GM03348 (cell line): Measurements from ENCODE around the gene UGT1A4.

Source experiments
- DNase-seq: peaks from one replicate; pipeline ENCODE4 v3.0.0; 2012; ENCODE audit warnings: low spot score

Gene UGT1A4

GRCh38 chr2:233791151-233791882, 72.8 kb downstream of the UGT1A4 start:
- no peak for DNase-seq

GRCh38 chr2:233791883-233792329, 73.4 kb downstream of the UGT1A4 start:
- DNase-seq = no peak

GRCh38 chr2:233792720-233793119, 74.2 kb downstream of the UGT1A4 start:
- no peak for DNase-seq

GRCh38 chr2:233793465-233794127, 75.1 kb downstream of the UGT1A4 start:
- DNase-seq = no peak

GRCh38 chr2:233794128-233794658, 75.7 kb downstream of the UGT1A4 start:
- DNase-seq = no peak

GRCh38 chr2:233795735-233796171, 77.2 kb downstream of the UGT1A4 start:
- no peak for DNase-seq

GRCh38 chr2:233796254-233796653, 77.7 kb downstream of the UGT1A4 start:
- no peak for DNase-seq

- no peak for DNase-seq
Observed at GRCh38 chr2:233798335-233799086, 80.0 kb downstream of the UGT1A4 start.

- no peak for DNase-seq
Observed at GRCh38 chr2:233799087-233799665, 80.6 kb downstream of the UGT1A4 start.

GRCh38 chr2:233799716-233800115, 81.2 kb downstream of the UGT1A4 start:
- no peak for DNase-seq

- no peak for DNase-seq
Observed at GRCh38 chr2:233800208-233800607, 81.7 kb downstream of the UGT1A4 start.

- no peak for DNase-seq
Observed at GRCh38 chr2:233801357-233802131, 83.0 kb downstream of the UGT1A4 start.

- no peak for DNase-seq
Observed at GRCh38 chr2:233802132-233802815, 83.7 kb downstream of the UGT1A4 start.

- no peak for DNase-seq
Observed at GRCh38 chr2:233803292-233803911, 84.9 kb downstream of the UGT1A4 start.

GRCh38 chr2:233803994-233804393, 85.5 kb downstream of the UGT1A4 start:
- DNase-seq = no peak

GRCh38 chr2:233807215-233807865, 88.8 kb downstream of the UGT1A4 start:
- no peak for DNase-seq

GRCh38 chr2:233807966-233808935, 89.7 kb downstream of the UGT1A4 start:
- DNase-seq = no peak

GRCh38 chr2:233810385-233810784, 91.8 kb downstream of the UGT1A4 start:
- DNase-seq = no peak

GRCh38 chr2:233811087-233811486, 92.6 kb downstream of the UGT1A4 start:
- DNase-seq = no peak
